Activated B cell treated with CpG ODN at 0.5 μM for 24 hours (primary cell): ENCODE results near the gene COPE. TPM values are rescaled to one million over a fixed set of nuclear protein-coding genes. Genes with fewer than 3 reads are reported as not detected.

Experiments
- ATAC-seq: fragments of 200-7000 bp; cut with Tn5 transposase; one replicate; pipeline ENCODE4 v1.10.0; 2021; ENCODE audit warnings: low read depth, mild to moderate bottlenecking, moderate library complexity
- CTCF ChIA-PET: fragments of 350-600 bp; sonication (Branson Sonifier 250); formaldehyde crosslinking; loops from one replicate; lab custom pipeline; 2021; ENCODE audit warnings: antibody characterized with exemption; lab: Charles Lee
- POLR2A ChIA-PET: fragments of 350-600 bp; sonication (Branson Sonifier 250); formaldehyde crosslinking; loops from one replicate; lab custom pipeline; 2021; ENCODE audit warnings: antibody characterized with exemption; lab: Charles Lee
- DNase-seq: peaks from one replicate; pipeline ENCODE4 v3.0.0; 2022
- H3K27ac Mint-ChIP-seq: one replicate; pipeline ENCODE4 v1.8.0; 2020; ENCODE audit warnings: mixed read lengths
- H3K27me3 Mint-ChIP-seq: one replicate; pipeline ENCODE4 v1.8.0; 2021; ENCODE audit warnings: mixed read lengths
- H3K36me3 Mint-ChIP-seq: one replicate; pipeline ENCODE4 v1.8.0; 2021; ENCODE audit warnings: low read depth, mixed read lengths
- H3K4me1 Mint-ChIP-seq: one replicate; pipeline ENCODE4 v1.8.0; 2021; ENCODE audit warnings: mixed read lengths
- H3K4me3 Mint-ChIP-seq: one replicate; pipeline ENCODE4 v1.8.0; 2020; ENCODE audit warnings: mild to moderate bottlenecking, mixed read lengths
- H3K9me3 Mint-ChIP-seq: one replicate; pipeline ENCODE4 v1.8.0; 2020; ENCODE audit warnings: mixed read lengths
- intact Hi-C: fragments of 100-400 bp; cut with micrococcal nuclease; formaldehyde crosslinking; loops from one replicate; pipeline ENCODE4 v1.15.1; 2024
- total RNA-seq: library from RNA; stranded (reverse); gene quantifications from 2 replicates; pipeline ENCODE4 v1.2.3, GENCODE V29; 2022
- TF ChIP-seq, protein P1 (sequence below): fragments of 200-600 bp; IDR thresholded peaks from one replicate; pipeline ENCODE4 v1.8.0; 2022; ENCODE audit warnings: antibody characterized with exemption, mild to moderate bottlenecking

The COPE gene
- total RNA-seq, 1 donor from 2014 or later, result 253 TPM

DNA sequence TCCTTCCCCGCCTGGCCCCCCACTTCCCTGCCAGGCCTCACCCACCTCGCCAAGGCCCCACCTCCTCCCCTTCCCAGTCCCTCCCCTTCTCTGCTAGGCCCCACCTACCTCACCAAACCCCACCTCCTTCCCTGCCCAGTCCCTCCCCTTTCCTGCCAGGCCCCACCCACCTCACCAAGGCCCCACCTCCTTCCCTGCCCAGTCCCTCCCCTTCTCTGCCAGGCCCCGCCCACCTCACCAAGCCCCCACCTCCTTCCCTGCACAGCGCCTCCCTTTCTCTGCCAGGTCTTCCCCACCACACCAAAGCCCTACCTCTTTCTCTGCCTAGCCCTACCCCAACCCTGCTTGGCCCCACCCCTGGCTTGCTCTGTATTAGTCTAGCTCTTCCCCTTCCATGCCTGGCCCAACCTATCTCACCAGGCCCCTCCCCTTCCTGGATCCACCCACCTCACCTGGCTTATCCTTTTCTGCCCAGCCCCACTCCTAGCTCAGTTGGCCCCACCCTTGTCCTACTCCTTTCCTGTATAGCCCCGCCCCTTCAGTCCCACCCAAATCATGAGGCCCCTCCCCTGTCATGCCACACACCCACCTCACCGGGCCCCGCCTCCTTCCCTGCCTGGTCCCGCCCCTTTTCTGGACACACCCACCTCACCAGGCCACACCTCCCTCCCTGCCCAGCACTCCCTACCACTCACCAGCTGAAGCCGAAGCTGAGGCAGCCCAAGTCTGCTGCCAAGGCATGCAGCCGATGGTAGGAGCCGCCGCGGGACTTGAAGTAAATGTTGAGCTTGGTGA lies 39.4 kb downstream of the COPE start:
- Mint-ChIP-seq H3K27me3 (no peaks in the 10 kb centered on the region), H3K9me3 (peaks cover 3% of the 10 kb centered on the region), H3K4me3 (no peak overlapping the region), H3K36me3 (no peaks in the 10 kb centered on the region), H3K4me1 (no peaks in the 10 kb centered on the region), H3K27ac (no peak overlapping the region)
- DNase-seq (no peak), ATAC-seq (peak; percentile 57)
- POLR2A ChIA-PET, result no interaction called here
- TF ChIP-seq, protein P1, sequence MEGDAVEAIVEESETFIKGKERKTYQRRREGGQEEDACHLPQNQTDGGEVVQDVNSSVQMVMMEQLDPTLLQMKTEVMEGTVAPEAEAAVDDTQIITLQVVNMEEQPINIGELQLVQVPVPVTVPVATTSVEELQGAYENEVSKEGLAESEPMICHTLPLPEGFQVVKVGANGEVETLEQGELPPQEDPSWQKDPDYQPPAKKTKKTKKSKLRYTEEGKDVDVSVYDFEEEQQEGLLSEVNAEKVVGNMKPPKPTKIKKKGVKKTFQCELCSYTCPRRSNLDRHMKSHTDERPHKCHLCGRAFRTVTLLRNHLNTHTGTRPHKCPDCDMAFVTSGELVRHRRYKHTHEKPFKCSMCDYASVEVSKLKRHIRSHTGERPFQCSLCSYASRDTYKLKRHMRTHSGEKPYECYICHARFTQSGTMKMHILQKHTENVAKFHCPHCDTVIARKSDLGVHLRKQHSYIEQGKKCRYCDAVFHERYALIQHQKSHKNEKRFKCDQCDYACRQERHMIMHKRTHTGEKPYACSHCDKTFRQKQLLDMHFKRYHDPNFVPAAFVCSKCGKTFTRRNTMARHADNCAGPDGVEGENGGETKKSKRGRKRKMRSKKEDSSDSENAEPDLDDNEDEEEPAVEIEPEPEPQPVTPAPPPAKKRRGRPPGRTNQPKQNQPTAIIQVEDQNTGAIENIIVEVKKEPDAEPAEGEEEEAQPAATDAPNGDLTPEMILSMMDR, result no peak
- intact Hi-C loops, result no loop called here
- CTCF ChIA-PET, result no interaction called here

DNA sequence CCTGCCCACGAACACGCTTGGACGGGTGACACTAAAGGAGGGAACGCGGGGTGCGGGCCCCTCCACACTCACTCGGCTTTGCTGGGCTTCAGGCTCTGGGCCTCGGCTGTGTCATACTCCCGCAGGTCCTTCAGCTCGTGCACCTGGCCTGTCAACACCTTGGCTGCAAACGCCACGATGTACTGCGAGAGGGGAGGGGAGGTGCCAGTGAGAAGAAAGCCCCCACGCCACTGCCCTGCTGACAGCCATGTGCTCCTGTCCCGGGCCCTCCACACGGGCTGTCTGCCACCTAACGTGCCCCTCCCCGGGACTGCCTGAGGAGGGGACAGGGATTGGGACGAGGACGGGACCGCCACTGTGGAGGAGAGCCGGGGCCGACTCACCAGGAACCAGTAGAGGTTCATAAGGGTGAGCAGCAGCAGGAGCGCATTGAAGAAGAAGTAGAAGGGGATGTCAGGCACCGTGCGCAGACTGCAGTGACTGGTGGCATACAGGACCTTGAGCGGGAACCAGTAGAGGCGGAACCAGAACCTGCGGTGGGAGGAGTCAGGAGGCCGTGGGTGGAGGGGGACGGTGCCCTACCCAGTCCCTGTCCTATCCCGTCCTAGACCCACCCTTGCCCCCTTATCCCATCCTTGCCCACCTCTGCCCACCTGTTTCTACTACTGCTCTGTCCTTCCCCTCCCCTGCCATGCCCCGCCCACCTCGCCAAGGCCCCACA lies 40.2 kb downstream of the COPE start:
- intact Hi-C loops, result no loop called here
- no peak for DNase-seq
- TF ChIP-seq, protein P1, result no peak
- H3K4me3 Mint-ChIP-seq, result no peak overlapping the region
- H3K4me1 Mint-ChIP-seq, result no peaks in the 10 kb centered on the region
- H3K9me3 Mint-ChIP-seq, result peaks cover 3% of the 10 kb centered on the region
- CTCF ChIA-PET, result no interaction called here
- POLR2A ChIA-PET, result no interaction called here
- ATAC-seq, result no peak
- H3K27ac Mint-ChIP-seq, result no peak overlapping the region
- no peaks in the 10 kb centered on the region for H3K36me3 Mint-ChIP-seq
- peaks cover 4% of the 10 kb centered on the region for H3K27me3 Mint-ChIP-seq

DNA sequence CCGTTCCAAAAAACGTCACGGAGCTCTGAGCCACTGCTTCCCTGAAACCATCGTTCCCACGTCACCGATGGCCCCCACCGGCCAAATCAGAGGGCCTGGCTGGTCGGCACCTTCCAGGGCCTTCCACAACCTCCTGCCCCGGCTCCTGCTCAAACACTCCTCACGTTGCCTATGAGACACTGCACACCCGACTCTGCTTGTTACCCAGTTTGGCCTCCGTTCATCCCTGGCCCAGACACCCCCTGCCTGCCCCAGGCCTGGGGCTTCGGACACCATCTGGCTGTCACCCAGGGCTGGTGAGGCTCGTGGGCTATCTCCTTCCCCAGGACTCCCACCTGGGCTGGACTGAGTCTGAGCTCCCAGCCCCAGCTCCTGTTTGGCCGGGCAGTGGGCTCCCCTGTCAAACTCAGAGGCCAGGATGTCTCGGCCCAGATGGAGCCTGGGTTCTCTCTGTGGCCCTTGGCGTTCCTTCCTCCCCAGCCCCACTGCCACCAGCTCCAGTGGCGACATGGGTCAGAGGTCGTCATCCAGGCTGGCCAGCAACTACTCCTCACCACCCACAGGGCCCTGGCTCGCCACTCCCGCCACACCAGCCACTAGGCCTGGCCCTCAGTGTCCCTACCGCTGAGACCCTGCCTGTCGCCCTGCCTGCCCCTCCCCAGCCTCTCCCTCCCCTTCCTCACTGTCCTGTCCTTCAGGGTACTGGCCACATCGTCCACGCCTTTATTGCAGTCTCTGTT lies 41.0 kb downstream of the COPE start:
- H3K36me3 Mint-ChIP-seq, result no peaks in the 10 kb centered on the region
- peaks cover 3% of the 10 kb centered on the region for H3K9me3 Mint-ChIP-seq
- no peaks in the 10 kb centered on the region for H3K4me1 Mint-ChIP-seq
- POLR2A ChIA-PET, result no interaction called here
- no peak overlapping the region for H3K27ac Mint-ChIP-seq
- TF ChIP-seq, protein P1, result no peak
- DNase-seq (no peak), ATAC-seq (no peak)
- no peak overlapping the region for H3K4me3 Mint-ChIP-seq
- CTCF ChIA-PET, result no interaction called here
- H3K27me3 Mint-ChIP-seq, result peaks cover 4% of the 10 kb centered on the region
- intact Hi-C loops, result no loop called here

DNA sequence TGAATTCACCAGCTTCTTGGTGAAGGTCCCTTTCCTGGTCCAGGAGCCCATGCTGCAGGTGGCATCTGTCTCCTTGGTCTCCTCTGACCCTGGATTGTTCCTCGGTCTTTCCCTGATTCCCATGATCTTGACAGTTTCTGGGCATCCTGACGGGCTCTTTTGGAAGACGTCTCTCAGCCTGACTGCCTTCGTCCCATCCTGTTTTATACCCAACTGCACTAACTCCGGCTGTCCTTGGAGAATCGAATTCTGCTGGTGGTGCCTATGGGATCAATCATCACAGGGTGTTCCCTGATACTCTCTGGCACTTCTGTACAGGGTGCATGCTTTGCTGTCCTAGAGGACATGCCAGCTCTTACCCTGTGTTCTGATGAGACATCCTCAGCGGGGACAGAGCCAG lies 42.3 kb downstream of the COPE start:
- H3K36me3 Mint-ChIP-seq, result no peaks in the 10 kb centered on the region
- DNase-seq (no peak), ATAC-seq (no peak)
- no peak overlapping the region for H3K4me3 Mint-ChIP-seq
- ChIA-PET CTCF (no interaction called here), POLR2A (interaction anchor here (0.7 kb wide), 2 partner anchors 29 to 45 kb away, joined by 3 to 4 read pairs; partner anchors contain the start of gene UPF1)
- peaks cover 3% of the 10 kb centered on the region for H3K9me3 Mint-ChIP-seq
- peaks cover 10% of the 10 kb centered on the region for H3K27me3 Mint-ChIP-seq
- TF ChIP-seq, protein P1, result no peak
- intact Hi-C loops, result no loop called here
- no peaks in the 10 kb centered on the region for H3K4me1 Mint-ChIP-seq
- H3K27ac Mint-ChIP-seq, result no peak overlapping the region

DNA sequence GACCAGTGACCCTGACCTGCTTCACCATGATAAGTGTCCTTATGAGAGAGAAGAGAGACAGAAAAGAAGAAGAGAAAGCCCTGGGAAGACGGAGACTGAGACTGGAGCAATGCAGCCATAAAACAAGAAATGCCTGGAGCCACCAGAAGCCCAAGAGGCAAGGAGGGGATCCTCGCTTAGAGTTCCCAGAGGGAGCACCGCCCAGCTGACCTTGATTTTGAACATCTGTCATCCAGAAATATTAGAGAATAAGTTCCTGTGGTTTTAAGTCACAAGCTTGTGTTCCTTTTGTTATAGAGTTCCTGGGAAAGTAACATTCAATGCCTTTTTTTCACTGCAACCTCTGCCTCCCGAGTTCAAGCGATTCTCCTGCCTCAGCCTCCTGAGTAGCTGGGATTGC lies 43.5 kb downstream of the COPE start:
- ChIA-PET POLR2A (no interaction called here), CTCF (no interaction called here)
- Mint-ChIP-seq H3K27me3 (peaks cover 17% of the 10 kb centered on the region), H3K4me1 (peaks cover 3% of the 10 kb centered on the region), H3K27ac (no peak overlapping the region), H3K9me3 (peaks cover 3% of the 10 kb centered on the region), H3K36me3 (no peaks in the 10 kb centered on the region), H3K4me3 (no peak overlapping the region)
- TF ChIP-seq, protein P1, result no peak
- intact Hi-C loops, result no loop called here
- no peak for ATAC-seq
- no peak for DNase-seq
